Fibroblast of lung (primary cell): Measurements from ENCODE around the gene INIP. TPM values are rescaled to one million over a fixed set of nuclear protein-coding genes. Genes with fewer than 3 reads are reported as not detected.

Source experiments
- DNase-seq, 2 donors: peaks; one replicate each; pipeline versions ENCODE4 v3.0.0 to v3.0.0-alpha.2; 2010; ENCODE audit warnings: low read depth in 2 of 2
- H2AFZ ChIP-seq: 2 replicates; pipeline ENCODE4 v1.5.1; 2012; ENCODE audit warnings: low read length, control low read depth, inconsistent platforms
- H3K27ac ChIP-seq: 2 replicates; pipeline ENCODE4 v1.5.1; 2011; ENCODE audit warnings: low read length, control low read depth; ENCODE audit not compliant: insufficient read depth
- H3K27me3 ChIP-seq: 2 replicates; pipeline ENCODE4 v1.5.1; 2011; ENCODE audit warnings: mild to moderate bottlenecking, low read length; ENCODE audit not compliant: control insufficient read depth, insufficient read depth
- H3K36me3 ChIP-seq: 2 replicates; pipeline ENCODE4 v1.5.1; 2011; ENCODE audit warnings: low read length; ENCODE audit not compliant: control insufficient read depth, insufficient read depth
- H3K4me1 ChIP-seq: 2 replicates; pipeline ENCODE4 v1.5.1; 2011; ENCODE audit warnings: low read length; ENCODE audit not compliant: control insufficient read depth, insufficient read depth; ENCODE audit errors: extremely low read depth
- H3K4me2 ChIP-seq: 2 replicates; pipeline ENCODE4 v1.5.1; 2011; ENCODE audit warnings: low read length, control low read depth; ENCODE audit not compliant: insufficient read depth; ENCODE audit errors: extremely low read depth
- H3K4me3 ChIP-seq, 4 experiments: fragments of 200-600 bp in 1 of 4; sonication (generic) in 1 of 4; replicated peaks in 1 of 4; 2 replicates each; pipeline ENCODE4 v1.5.1; 2011 to 2016; ENCODE audit warnings: low read length in 4 of 4, low read depth in 3 of 4, mild to moderate bottlenecking in 3 of 4, control low read depth in 2 of 4, inconsistent platforms in 1 of 4, mixed read lengths in 1 of 4; ENCODE audit not compliant: insufficient read depth in 1 of 4; ENCODE audit errors: control extremely low read depth in 1 of 4
- H3K79me2 ChIP-seq: 2 replicates; pipeline ENCODE4 v1.5.1; 2012; ENCODE audit warnings: mild to moderate bottlenecking, low read length, inconsistent platforms; ENCODE audit not compliant: control insufficient read depth, insufficient read depth
- H3K9ac ChIP-seq: 2 replicates; pipeline ENCODE4 v1.5.1; 2011; ENCODE audit warnings: mild to moderate bottlenecking, low read length, control low read depth; ENCODE audit not compliant: insufficient read depth
- H3K9me3 ChIP-seq: 2 replicates; pipeline ENCODE4 v1.5.1; 2012; ENCODE audit warnings: low read depth, low read length; ENCODE audit not compliant: control insufficient read depth, insufficient read depth
- H4K20me1 ChIP-seq: 2 replicates; pipeline ENCODE4 v1.5.1; 2011; ENCODE audit warnings: low read length; ENCODE audit not compliant: control insufficient read depth, insufficient read depth; ENCODE audit errors: extremely low read depth
- CTCF ChIP-seq, 2 donors: IDR thresholded peaks in 1 of 2; conservative IDR thresholded peaks in 1 of 2; 1 replicate in 1 of 2; 2 replicates in 1 of 2; pipeline ENCODE4 v1.5.1; 2011 to 2012; ENCODE audit warnings: low read length in 2 of 2, control low read depth in 1 of 2, inconsistent platforms in 1 of 2, low read depth in 1 of 2, mild to moderate bottlenecking in 1 of 2
- EZH2 ChIP-seq: IDR thresholded peaks from 2 replicates; pipeline ENCODE4 v1.5.1; 2012; ENCODE audit warnings: low read length, control low read depth, mild to moderate bottlenecking; ENCODE audit errors: missing control alignments
- polyA plus RNA-seq, 2 donors: library from polyadenylated mRNA; depleted of rRNA in 1 of 2; stranded (reverse) in 1 of 2; unstranded in 1 of 2; fragments of >200 nt; gene quantifications; 2 replicates each; pipeline ENCODE4 v1.2.1, GENCODE V29; 2011 to 2012; ENCODE audit warnings: missing spikeins in 1 of 2
- total RNA-seq: library from RNA; depleted of rRNA; stranded (reverse); fragments of >200 nt; gene quantifications from 2 replicates; pipeline ENCODE4 v1.2.1, GENCODE V29; 2014

Gene INIP
- total and polyA plus RNA-seq, 2 donors (not counting 1 experiment from before 2014, with no cell fraction given), result 14.4 to 24.1 TPM

GRCh38 chr9:112755675-112756074 is 37.8 kb upstream of the INIP start:
- TF ChIP-seq CTCF (conservative IDR thresholded peaks at IDR 0.05 in 1 of 2, IDR thresholded peaks at IDR 0.05 in 1 of 2; ENCODE audit: low read depth in 1 of 2, low read length in 2 of 2), result no peak
- no peak for TF ChIP-seq EZH2
- Histone ChIP-seq H3K27me3 (no peaks in the 10 kb centered on the region), H3K9me3 (no peaks in the 10 kb centered on the region), H3K4me2 (no peak overlapping the region), H3K4me3 (no peak overlapping the region), H3K4me1 (peaks cover 26% of the 10 kb centered on the region), H3K27ac (no peak overlapping the region), H3K36me3 (no peaks in the 10 kb centered on the region), H3K79me2 (peaks cover 14% of the 10 kb centered on the region), H4K20me1 (no peaks in the 10 kb centered on the region), H3K9ac (no peak overlapping the region), H2AFZ (no peak overlapping the region)
- peak; percentile 28 to 40 for DNase-seq

- Histone ChIP-seq H2AFZ (no peak overlapping the region), H3K4me3 (no peak overlapping the region), H3K27ac (no peak overlapping the region), H3K4me1 (peaks cover 27% of the 10 kb centered on the region), H3K9ac (no peak overlapping the region), H3K9me3 (no peaks in the 10 kb centered on the region), H3K36me3 (no peaks in the 10 kb centered on the region), H3K79me2 (peaks cover 12% of the 10 kb centered on the region), H3K27me3 (no peaks in the 10 kb centered on the region), H3K4me2 (no peak overlapping the region), H4K20me1 (no peaks in the 10 kb centered on the region)
- TF ChIP-seq EZH2 (no peak), CTCF (conservative IDR thresholded peaks at IDR 0.05 in 1 of 2, IDR thresholded peaks at IDR 0.05 in 1 of 2; ENCODE audit: low read depth in 1 of 2, low read length in 2 of 2) (no peak)
- DNase-seq, result peak in 1 of 2 donors; percentile 42
These were observed 37.1 kb upstream of the INIP start for GRCh38 chr9:112755016-112755427.

GRCh38 chr9:112754578-112754977 is 36.7 kb upstream of the INIP start:
- Histone ChIP-seq H3K4me1 (peaks cover 31% of the 10 kb centered on the region), H3K27me3 (no peaks in the 10 kb centered on the region), H2AFZ (no peak overlapping the region), H3K36me3 (no peaks in the 10 kb centered on the region), H3K79me2 (peaks cover 12% of the 10 kb centered on the region), H3K27ac (no peak overlapping the region), H3K4me3 (no peak overlapping the region), H4K20me1 (no peaks in the 10 kb centered on the region), H3K9me3 (no peaks in the 10 kb centered on the region), H3K9ac (no peak overlapping the region), H3K4me2 (no peak overlapping the region)
- DNase-seq, result peak; percentile 42 to 86
- TF ChIP-seq CTCF (conservative IDR thresholded peaks at IDR 0.05 in 1 of 2, IDR thresholded peaks at IDR 0.05 in 1 of 2; ENCODE audit: low read depth in 1 of 2, low read length in 2 of 2), result no peak
- no peak for TF ChIP-seq EZH2
